GM10248 (cell line): ENCODE measurements around the gene CFAP46.

Source experiments
- CTCF ChIA-PET: fragments of 300-600 bp; sonication (Branson Sonifier 250); formaldehyde crosslinking; extraction: SDS; loops from one replicate; lab custom pipeline; 2021; ENCODE audit warnings: antibody characterized with exemption; lab: Yijun Ruan, JAX
- POLR2A ChIA-PET: fragments of 350-650 bp; sonication (Branson Sonifier 250); formaldehyde crosslinking; extraction: SDS; loops from one replicate; lab custom pipeline; 2020; ENCODE audit warnings: antibody characterized with exemption; lab: Yijun Ruan, JAX
- DNase-seq: peaks from one replicate; pipeline ENCODE4 v3.0.0; 2012; ENCODE audit errors: extremely low spot score
- CTCF ChIP-seq: IDR thresholded peaks from 2 replicates; pipeline ENCODE4 v1.5.1; 2012; ENCODE audit warnings: mild to moderate bottlenecking, low read depth; ENCODE audit errors: extremely low read depth, missing control alignments, control extremely low read depth

The CFAP46 gene

GRCh38 chr10:132942101-132943057 lies at the start of gene CFAP46:
Gene CFAP46 (minus strand): TSS chr10:132942570. CDS start chr10:132942484, 86 bp downstream.
- CTCF ChIA-PET: no interaction called here
- POLR2A ChIA-PET: no interaction called here

GRCh38 chr10:132991706-132992432 lies 49.5 kb upstream of the CFAP46 start:
- no peak for DNase-seq
- TF ChIP-seq CTCF: no peak
- CTCF ChIA-PET: no interaction called here
- POLR2A ChIA-PET: no interaction called here

More at GRCh38 chr10:132942101-132943057, at the start of gene CFAP46:
- TF ChIP-seq CTCF: no peak
- DNase-seq: peak; percentile 61

- ChIA-PET POLR2A (no interaction called here), CTCF (no interaction called here)
- no peak for TF ChIP-seq CTCF
- DNase-seq: no peak
These were observed 48.5 kb upstream of the CFAP46 start for GRCh38 chr10:132990684-132991545.

- TF ChIP-seq CTCF: no peak
- no peak for DNase-seq
- ChIA-PET POLR2A (no interaction called here), CTCF (no interaction called here)
These were observed 47.4 kb upstream of the CFAP46 start for GRCh38 chr10:132989476-132990415.

GRCh38 chr10:132988988-132989387 lies 46.6 kb upstream of the CFAP46 start:
- no peak for TF ChIP-seq CTCF
- POLR2A ChIA-PET: no interaction called here
- CTCF ChIA-PET: no interaction called here
- DNase-seq: no peak
